ENCODE data around the gene DNAH6.
"Not testable (repeated sequence)": the region's sequence is repeated elsewhere in the genome, so short reads cannot be mapped to it uniquely, and the experiment has no call there.

Gene DNAH6

DNA sequence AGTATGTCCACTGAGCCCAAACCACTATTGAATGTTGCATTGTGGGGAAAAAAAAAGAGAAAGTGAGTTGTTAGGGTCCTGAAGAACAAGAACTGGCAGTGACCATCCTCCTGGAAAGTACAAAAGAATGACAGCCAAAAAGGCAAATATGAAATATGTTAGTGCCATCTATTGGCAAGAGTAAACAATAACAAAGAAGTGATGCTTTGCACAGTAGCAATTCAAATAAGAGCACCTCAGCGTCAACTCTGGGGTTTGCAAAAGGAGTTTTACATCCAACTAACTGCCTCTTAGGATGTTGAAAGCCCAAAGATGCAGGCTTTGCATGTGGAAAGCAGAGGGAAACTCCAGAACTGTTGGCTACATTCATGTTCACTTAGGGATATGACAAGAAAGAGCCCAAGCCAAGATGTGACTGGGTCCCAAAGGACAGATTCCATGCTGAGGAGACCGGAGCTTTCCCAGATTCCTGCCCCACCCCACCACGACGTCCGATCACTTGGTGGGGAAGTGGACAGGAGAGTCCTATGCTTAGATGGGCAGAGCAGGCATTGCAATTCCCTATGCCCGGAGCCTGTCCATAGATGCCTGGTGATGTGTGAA, 349.0 kb downstream of the DNAH6 start:
- peaks cover 3% of the 10 kb centered on the region; the same call in 1 of the 2 replicates for H3K27me3 ChIP-seq (replicated peaks; ENCODE audit: control insufficient read depth, insufficient read depth, low read length)
- H3K4me3 ChIP-seq (replicated peaks; ENCODE audit: low read depth, low read length) = no peak overlapping the region

GRCh38 chr2:84866122-84866521, 349.8 kb downstream of the DNAH6 start:
- no peak for DNase-seq (ENCODE audit: extremely low read depth, insufficient read length)
- TF ChIP-seq CTCF (IDR thresholded peaks at IDR 0.05; ENCODE audit: insufficient read depth, low read length, poor library complexity, severe bottlenecking) = no peak
- Histone ChIP-seq H3K4me3 (replicated peaks; ENCODE audit: low read depth, low read length) (no peak overlapping the region), H3K27me3 (replicated peaks; ENCODE audit: control insufficient read depth, insufficient read depth, low read length) (peaks cover 3% of the 10 kb centered on the region; the same call in 1 of the 2 replicates), H3K36me3 (ENCODE audit: control insufficient read depth, insufficient read depth, low read length) (no peaks in the 10 kb centered on the region)

More for the DNA sequence above, 349.0 kb downstream of the DNAH6 start:
- peak; percentile 33 for TF ChIP-seq CTCF (IDR thresholded peaks at IDR 0.05; ENCODE audit: insufficient read depth, low read length, poor library complexity, severe bottlenecking)
- DNase-seq (ENCODE audit: extremely low read depth, insufficient read length) = no peak
- H3K36me3 ChIP-seq (ENCODE audit: control insufficient read depth, insufficient read depth, low read length) = no peaks in the 10 kb centered on the region

DNA sequence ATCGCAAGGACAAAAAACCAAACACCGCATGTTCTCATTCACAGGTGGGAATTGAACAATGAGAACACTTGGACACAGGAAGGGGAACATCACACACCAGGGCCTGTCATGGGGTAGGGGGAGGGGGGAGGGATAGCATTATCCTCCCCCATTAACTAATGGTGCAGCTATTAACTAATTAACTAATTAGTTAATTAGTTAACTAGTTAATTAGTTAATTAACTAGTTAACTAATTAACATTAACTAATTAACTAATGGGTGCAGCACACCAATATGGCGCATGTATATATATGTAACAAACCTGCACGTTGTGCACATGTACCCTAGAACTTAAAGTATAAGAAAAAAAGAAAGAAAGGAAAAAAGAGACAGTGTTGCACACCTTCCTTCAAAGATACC, 352.0 kb downstream of the DNAH6 start:
- DNase-seq (ENCODE audit: extremely low read depth, insufficient read length); H3K36me3 ChIP-seq (ENCODE audit: control insufficient read depth, insufficient read depth, low read length); H3K4me3 ChIP-seq (replicated peaks; ENCODE audit: low read depth, low read length); H3K27me3 ChIP-seq (replicated peaks; ENCODE audit: control insufficient read depth, insufficient read depth, low read length): not testable (repeated sequence)

Measured in GM06990 (cell line).